Measurements from ENCODE around the gene EFNA1.

- TF ChIP-seq CTCF (conservative IDR thresholded peaks at IDR 0.05; ENCODE audit: low read length) (no peak), EZH2phosphoT487 (IDR thresholded peaks at IDR 0.05; ENCODE audit: borderline replicate concordance) (no peak)
These were observed 56.1 kb downstream of the EFNA1 start for GRCh38 chr1:155183775-155184221.
